ENCODE results near the gene PICALM. TPM values are rescaled to one million over a fixed set of nuclear protein-coding genes. Genes with fewer than 3 reads are reported as not detected.

Gene PICALM
- total and polyA plus RNA-seq, 2 of the 8 experiments (the other 6 are each of a cell fraction or from before 2014, with no cell fraction given) = 69.4 to 71.3 TPM

- Histone ChIP-seq H3K27ac (ENCODE audit: low read depth, low read length) (no peak overlapping the region), H3K18ac (ENCODE audit: extremely low read depth, low read length) (no peak overlapping the region), H3K27me3 (replicated peaks in 1 of 4; ENCODE audit: control insufficient read depth in 3 of 4, extremely low read depth in 1 of 4, insufficient read depth in 3 of 4, low read length in 3 of 4) (no peaks in the 10 kb centered on the region), H3K4me2 (ENCODE audit: insufficient read depth in 1 of 2, low read depth in 2 of 2, low read length in 2 of 2) (no peak overlapping the region), H3K14ac (ENCODE audit: insufficient read length) (no peak overlapping the region), H3K79me2 (ENCODE audit: control insufficient read depth in 1 of 2, insufficient read depth in 2 of 2, low read length in 2 of 2) (no peaks in the 10 kb centered on the region), H2AFZ (ENCODE audit: low read length) (no peak overlapping the region), H4K5ac (ENCODE audit: insufficient read length, low read depth, low read length) (no peak overlapping the region), H3K23ac (ENCODE audit: insufficient read length) (no peak overlapping the region), H3K9me3 (ENCODE audit: insufficient read depth in 2 of 2, low read depth in 1 of 2, low read length in 1 of 2) (no peaks in the 10 kb centered on the region), H3K4me3 (ENCODE audit: extremely low read depth in 1 of 4, insufficient read depth in 2 of 4, low read depth in 3 of 4, low read length in 4 of 4) (no peak overlapping the region), H4K8ac (ENCODE audit: extremely low read depth, insufficient read depth, low read length) (no peak overlapping the region), H2BK20ac (ENCODE audit: low read length) (no peak overlapping the region), H3K4ac (replicated peaks; ENCODE audit: insufficient read length, low read depth, low read length) (no peak overlapping the region), H2BK120ac (replicated peaks; ENCODE audit: low read depth, low read length) (no peak overlapping the region), H4K20me1 (replicated peaks in 1 of 2; ENCODE audit: control insufficient read depth in 1 of 2, insufficient read depth in 2 of 2, low read length in 2 of 2) (peaks cover 0 to 2% of the 10 kb centered on the region in 2 experiments), H4K91ac (replicated peaks; ENCODE audit: insufficient read length, low read length) (no peak overlapping the region), H3K79me1 (ENCODE audit: low read depth, low read length) (no peaks in the 10 kb centered on the region), H3K56ac (replicated peaks; ENCODE audit: insufficient read length, low read depth, low read length) (no peak overlapping the region), H2BK12ac (ENCODE audit: low read depth, low read length) (no peak overlapping the region), H3K4me1 (replicated peaks in 1 of 4; ENCODE audit: control insufficient read depth in 3 of 4, insufficient read depth in 4 of 4, low read length in 3 of 4) (no peaks in the 10 kb centered on the region), H2BK5ac (ENCODE audit: low read depth, low read length) (no peak overlapping the region), H2BK15ac (ENCODE audit: low read length) (no peak overlapping the region), H3K9ac (replicated peaks in 1 of 4; ENCODE audit: extremely low read depth in 1 of 4, low read depth in 3 of 4, low read length in 3 of 4) (peak overlapping the region in 1 of 4 experiments; percentile 34; a peak in 1 of 7 replicates), H3K23me2 (ENCODE audit: low read depth, low read length) (0 out of 2 replicates have a peak, but pooled peaks cover 2% of the 10 kb centered on the region), H2AK5ac (ENCODE audit: low read depth, low read length) (no peak overlapping the region), H3K36me3 (ENCODE audit: control insufficient read depth in 2 of 4, insufficient read depth in 4 of 4, low read length in 3 of 4) (peaks cover 0 to 10% (median 4%) of the 10 kb centered on the region in 4 experiments; a peak in 4 of 8 replicates)
- ChIA-PET POLR2A (ENCODE audit: partially characterized antibody) (interaction anchor here (0.9 kb wide), 1 partner anchor 13 kb away, joined by 3 read pairs; no protein-coding TSS in a partner anchor), CTCF (ENCODE audit: partially characterized antibody) (interaction anchor here (1.1 kb wide), 2 partner anchors 19 to 222 kb away, joined by 3 to 4 read pairs; no protein-coding TSS in a partner anchor)
- WGBS, 2 experiments (ENCODE audit: extremely low coverage in 1 of 2, insufficient coverage in 1 of 2, insufficient read length in 1 of 2, insufficient replicate concordance in 2 of 2, low coverage in 1 of 2, low lambda C conversion rate in 2 of 2, missing lambda C conversion rate in 1 of 2) = 73% methylated on average over 5 of the region's 5 CpGs; no CpG with 5 or more reads in 1 of the 2 experiments
- FAIRE-seq = no peak
- DNase-seq (ENCODE audit: low read depth in 1 of 2, low spot score in 2 of 2) = no peak
- TF ChIP-seq BCL11A (IDR thresholded peaks at IDR 0.05; ENCODE audit: low read depth in 2 of 2, low read length in 2 of 2) = no peak
These were observed 101.4 kb downstream of the PICALM start for GRCh38 chr11:85967457-85967856.

Measured in H1 (cell line).